ENCODE measurements around the gene MROH2B.

MROH2B gene

GRCh38 chr5:41012318-41012717 is 58.8 kb downstream of the MROH2B start:
- DNase-seq: no peak

- DNase-seq: no peak
Measured at GRCh38 chr5:41010572-41010971, 60.6 kb downstream of the MROH2B start.

DNA sequence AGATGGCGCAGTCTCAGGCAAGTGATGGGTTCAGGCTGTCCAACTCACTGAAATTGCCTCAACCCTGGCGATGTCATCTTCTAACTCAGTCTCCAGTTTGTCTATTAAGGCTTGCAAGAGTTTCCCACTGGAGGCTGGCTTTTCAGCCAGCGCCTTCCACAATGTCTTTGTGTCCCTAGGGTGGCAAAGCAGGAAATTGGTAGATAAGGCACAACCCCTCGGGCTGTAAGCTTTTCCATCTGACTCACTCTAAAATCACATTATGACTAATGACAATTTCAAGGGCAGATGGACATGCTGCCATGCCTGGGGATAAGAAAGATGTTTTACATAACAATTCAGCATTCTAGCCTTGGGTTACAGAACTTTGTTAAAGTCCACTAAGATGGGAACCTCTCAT is 61.9 kb downstream of the MROH2B start:
- no peak for DNase-seq

- DNase-seq: no peak
Measured at GRCh38 chr5:41004931-41005330, 66.2 kb downstream of the MROH2B start.

GRCh38 chr5:41003670-41004376 is 67.3 kb downstream of the MROH2B start:
- DNase-seq: no peak

DNA sequence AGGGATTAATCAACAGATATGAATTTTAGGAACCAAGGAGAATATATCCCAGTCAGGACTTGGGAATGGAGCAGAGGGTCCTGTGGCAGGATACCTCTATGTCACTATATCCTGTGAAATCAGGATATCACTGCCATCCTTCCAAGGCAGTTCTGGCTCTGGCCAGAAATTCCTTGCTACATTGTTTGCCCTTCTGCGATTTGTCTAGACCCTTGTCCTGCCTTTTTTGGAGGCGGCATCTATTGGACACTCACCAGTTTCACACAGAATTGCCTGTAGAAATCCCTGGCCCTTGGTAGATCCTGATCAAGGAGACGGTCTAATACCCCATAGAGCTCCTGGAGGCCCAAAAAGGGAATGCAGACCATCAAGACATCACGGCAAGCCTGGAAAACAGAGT is 71.2 kb downstream of the MROH2B start:
- no peak for DNase-seq

DNA sequence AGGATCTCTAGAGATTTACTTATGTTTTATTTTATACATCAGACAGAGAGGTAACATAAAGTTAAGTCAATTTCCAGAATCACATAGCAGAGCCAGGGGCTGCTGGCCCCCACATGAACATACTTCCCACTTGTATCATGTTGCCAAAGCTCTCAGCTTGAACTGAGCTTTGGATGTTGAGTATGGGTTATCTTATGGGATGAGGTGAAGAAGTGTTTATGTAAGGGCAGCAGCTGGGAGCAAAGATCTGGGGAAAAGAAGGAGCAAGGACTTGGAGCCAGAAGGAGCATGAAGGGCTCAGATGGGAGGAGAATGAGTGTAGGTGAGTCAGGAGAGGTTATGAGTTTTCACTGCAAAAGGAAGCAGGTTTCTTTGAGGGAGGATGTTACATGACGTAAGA is 72.0 kb downstream of the MROH2B start:
- DNase-seq: no peak

GRCh38 chr5:40995801-40996586 is 75.1 kb downstream of the MROH2B start:
- no peak for DNase-seq

DNA sequence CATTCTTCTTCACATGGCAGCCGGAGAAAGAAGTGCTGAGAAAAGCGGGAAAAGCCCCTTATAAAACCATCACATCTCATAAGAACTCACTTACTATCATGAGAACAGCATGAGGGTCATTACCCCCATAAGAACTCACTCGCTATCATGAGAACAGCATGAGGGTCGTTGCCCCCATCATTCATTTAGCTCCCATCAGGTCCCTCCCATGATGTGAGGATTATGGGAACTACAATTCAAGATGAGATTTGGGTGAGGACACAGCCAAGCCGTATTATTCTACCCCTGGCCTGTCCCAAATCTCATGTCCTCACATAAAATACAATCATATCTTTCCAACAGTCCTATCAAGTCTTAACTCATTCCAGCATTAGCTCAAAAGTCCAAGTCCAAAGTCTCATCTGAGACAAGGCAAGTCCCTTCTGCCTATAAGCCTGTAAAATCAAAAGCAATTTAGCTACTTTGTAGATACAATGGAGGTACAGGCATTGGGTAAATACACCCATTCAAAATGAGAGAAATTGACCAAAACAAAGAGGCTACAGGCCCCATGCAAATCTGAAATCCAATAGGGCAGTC is 79.1 kb downstream of the MROH2B start:
- no peak for DNase-seq

GRCh38 chr5:40991168-40991980 is 79.8 kb downstream of the MROH2B start:
- DNase-seq: no peak

DNA sequence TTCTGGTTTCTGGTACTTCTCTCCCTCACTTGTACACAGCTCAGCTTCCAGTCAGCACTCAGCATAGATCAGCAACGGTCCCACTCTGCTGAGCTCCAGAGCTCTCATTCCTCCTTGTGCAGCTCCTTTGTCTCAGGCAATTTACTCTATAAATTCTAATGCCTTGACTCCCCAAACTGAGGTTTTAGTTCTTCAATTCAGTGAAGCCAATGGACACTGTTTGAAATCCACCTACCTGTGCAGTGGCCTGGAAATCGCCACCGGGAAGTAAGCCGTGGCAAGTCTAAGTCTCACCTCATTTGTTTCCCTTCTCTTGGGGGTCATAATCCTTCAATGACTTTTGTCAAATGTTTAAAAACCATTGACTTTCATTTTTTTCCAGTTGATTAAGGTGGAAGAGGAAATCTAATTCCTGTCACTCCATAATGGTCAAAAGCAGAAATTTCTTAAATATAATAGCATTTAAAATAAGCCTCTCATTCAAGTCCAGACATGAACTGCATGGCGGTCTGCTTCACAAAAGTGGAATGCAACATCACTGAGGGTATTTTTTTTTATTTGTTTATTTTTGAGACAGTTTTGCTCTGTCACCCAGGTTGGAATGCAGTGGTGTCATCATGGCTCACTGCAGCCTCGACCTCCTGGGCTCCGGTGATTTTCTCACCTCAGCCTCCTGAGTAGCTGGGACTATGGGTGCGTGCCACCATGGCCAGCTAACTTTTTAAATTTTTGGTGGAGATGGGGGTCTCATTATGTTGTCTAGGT is 82.2 kb downstream of the MROH2B start:
- DNase-seq: no peak

DNA sequence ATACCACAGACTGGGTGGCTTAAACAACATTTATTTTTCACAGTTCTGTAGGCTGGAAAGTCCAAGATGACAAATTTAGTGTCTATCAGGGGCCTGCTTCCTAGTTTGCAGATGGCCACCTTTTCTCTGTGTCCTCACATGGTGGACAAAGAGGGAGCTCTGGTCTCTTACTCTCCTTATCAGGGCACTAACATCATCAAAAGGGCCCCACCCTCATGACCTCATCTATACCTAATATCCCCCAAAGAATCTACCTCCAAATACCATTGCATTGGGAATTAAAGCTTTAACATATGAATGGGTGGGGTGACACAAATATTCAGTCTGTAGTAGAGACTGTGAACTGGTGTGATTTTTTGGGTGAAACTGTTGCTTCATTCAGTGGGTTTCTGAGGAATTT is 83.8 kb downstream of the MROH2B start:
- DNase-seq: no peak

GRCh38 chr5:40986666-40987065 is 84.5 kb downstream of the MROH2B start:
- no peak for DNase-seq

DNA sequence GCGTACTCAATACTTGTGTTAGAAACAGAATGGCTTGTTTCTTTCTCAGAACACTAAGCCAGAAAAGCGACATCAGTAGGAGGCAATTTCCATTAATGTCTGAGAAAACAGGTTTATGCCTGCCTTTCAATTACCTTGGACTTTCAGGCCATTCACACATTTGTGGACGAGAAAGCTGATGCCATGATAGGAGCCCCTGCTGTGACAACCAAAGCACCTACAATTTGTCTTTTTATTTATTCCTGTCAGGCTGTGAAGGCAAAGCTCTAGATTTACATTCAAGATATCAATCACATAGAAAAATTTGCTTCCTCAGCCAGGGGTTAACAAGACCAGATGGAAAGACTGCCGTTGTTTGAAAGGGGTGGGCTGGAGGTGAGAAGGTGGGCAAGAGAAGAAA is 85.6 kb downstream of the MROH2B start:
- DNase-seq: no peak

DNA sequence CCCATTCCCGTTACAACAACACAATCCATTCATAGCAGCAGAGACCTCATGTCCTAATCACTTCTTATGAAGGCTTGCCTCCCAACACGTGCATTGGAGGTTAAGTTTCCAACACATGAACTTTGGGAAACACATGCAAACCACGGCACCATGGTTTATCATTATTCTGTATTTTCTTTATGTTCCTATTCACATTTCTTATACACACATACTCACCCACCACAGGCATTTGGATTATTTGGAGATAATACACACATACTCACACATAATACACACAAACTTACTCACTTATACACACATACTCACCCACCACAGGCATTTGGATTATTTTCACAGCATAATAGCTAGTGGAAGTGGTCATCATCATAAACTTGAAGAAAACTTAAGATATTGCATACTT is 86.3 kb downstream of the MROH2B start:
- no peak for DNase-seq

DNA sequence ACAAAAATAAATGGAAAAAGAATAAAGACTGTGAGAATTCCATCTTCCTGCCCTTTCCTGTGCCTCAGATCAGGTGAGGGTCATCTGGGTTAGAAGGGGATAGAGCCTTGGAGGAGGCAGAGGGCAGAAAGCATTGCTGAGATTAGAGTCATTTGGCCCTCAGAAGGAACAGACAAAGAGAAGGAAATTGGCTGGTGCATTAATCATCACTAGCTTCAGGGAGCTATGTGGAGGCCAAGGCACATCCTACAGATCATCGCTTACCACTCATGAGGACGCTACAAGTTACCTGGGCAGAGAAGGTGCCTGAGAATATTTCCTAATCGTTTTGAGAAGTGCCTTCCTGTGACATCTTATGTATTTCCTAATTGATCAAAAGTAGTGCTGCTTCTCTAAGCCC is 87.4 kb downstream of the MROH2B start:
- no peak for DNase-seq

- no peak for DNase-seq
Measured at GRCh38 chr5:40981420-40981819, 89.7 kb downstream of the MROH2B start.

DNA sequence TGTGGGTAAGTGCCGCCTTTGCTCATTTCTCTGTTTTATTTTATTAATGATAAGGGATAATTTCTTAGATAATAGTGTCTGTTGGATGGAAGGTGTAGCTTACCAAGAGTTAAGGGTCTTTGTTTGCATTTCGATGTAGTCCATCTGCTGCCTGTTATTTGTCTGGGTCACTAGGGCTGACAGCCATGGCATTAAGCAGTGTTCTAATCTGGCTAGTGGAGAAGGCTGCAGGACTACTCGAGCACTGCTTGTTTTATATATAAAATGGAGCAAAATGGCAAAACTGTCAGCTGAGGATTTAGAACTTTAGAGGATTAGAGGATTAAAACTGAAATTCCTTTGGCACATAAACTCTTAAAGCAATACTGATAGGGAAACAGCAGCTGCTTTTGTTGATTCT is 94.3 kb downstream of the MROH2B start:
- DNase-seq: no peak

DNA sequence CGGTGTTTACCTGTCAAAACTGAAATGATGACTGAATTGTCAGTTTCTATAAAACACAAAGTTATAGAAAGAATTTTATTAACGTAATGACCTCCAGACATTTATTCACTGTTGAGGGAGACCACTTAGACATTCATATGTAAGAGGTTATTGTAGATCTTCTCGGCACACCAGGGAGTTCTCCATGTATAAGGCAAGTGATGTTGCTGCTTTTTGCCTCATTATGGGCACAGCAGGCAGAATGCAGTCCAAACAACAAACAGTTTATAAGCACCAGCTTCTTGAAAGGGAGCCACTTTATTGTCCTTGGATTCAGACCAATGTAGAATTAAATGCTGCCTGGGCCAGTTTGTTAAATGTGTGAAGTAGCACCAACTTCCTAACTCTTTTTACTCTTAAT is 95.1 kb downstream of the MROH2B start:
- DNase-seq: no peak

GRCh38 chr5:40973364-40974004 is 97.7 kb downstream of the MROH2B start:
- no peak for DNase-seq

GRCh38 chr5:40972434-40972833 is 98.7 kb downstream of the MROH2B start:
- no peak for DNase-seq

All from NK-92 treated with Interleukin-12 subunit alpha and Interleukin-12 subunit beta, amount 100 ng/mL, for 24 hours (cell line).